Pancreas (tissue), 10 donors: ENCODE results near the gene RAD51AP1. TPM values are rescaled to one million over a fixed set of nuclear protein-coding genes. Genes with fewer than 3 reads are reported as not detected.
"Not testable (repeated sequence)": the region's sequence is repeated elsewhere in the genome, so short reads cannot be mapped to it uniquely, and the experiment has no call there.

Experiments used
- ATAC-seq, 4 donors: fragments of 200-7000 bp; cut with Tn5 transposase; one replicate each; pipeline versions ENCODE4 v1.8.0 to v1.9.1; 2020; ENCODE audit warnings: mild to moderate bottlenecking in 4 of 4, moderate library complexity in 4 of 4
- DNase-seq, 6 donors: peaks; one replicate each; pipeline ENCODE4 v3.0.0-alpha.2; 2020
- FAIRE-seq: peaks from 2 replicates; lab custom pipeline; 2012; peaks lifted over from hg19 to GRCh38; lab: Jason Lieb, UNC
- H3K27ac ChIP-seq, 4 donors: fragments of 200-600 bp; sonication (generic); 1 replicate in 3 of 4; 2 replicates in 1 of 4; pipeline versions ENCODE4 v1.5.0 to v1.8.0; 2020
- H3K27me3 ChIP-seq, 4 donors: fragments of 200-600 bp; one replicate each; pipeline ENCODE4 v1.8.0; 2021
- H3K36me3 ChIP-seq, 3 donors: fragments of 200-600 bp; sonication (generic) in 1 of 3; one replicate each; pipeline versions ENCODE4 v1.5.0 to v1.8.0; 2020 to 2021
- H3K4me1 ChIP-seq, 3 donors: fragments of 200-600 bp; one replicate each; pipeline ENCODE4 v1.8.0; 2021
- H3K4me3 ChIP-seq, 4 donors: fragments of 200-600 bp; sonication (generic) in 2 of 4; one replicate each; pipeline versions ENCODE4 v1.5.0 to v1.8.0; 2020 to 2021
- H3K9me3 ChIP-seq, 4 donors: fragments of 200-600 bp; one replicate each; pipeline ENCODE4 v1.8.0; 2021
- CTCF ChIP-seq, 4 donors: fragments of 200-600 bp; sonication (generic) in 3 of 4; IDR thresholded peaks; one replicate each; pipeline versions ENCODE4 v1.5.0 to v1.8.0; 2021; ENCODE audit warnings: antibody characterized with exemption in 4 of 4
- WGBS, 2 donors: extraction: QIAGEN DNeasy Blood & Tissue Kit; methylation state at CpG; one replicate each; pipeline ENCODE4 v1.1.7; 2013; 5-methylcytosine and 5-hydroxymethylcytosine counted together
- intact Hi-C, 3 donors: fragments of 100-400 bp; cut with DNase I; formaldehyde crosslinking; loops; one replicate each; pipeline versions ENCODE4 v1.11.1 to v1.14.2; 2022
- polyA plus RNA-seq, 2 donors: library from polyadenylated mRNA; stranded (reverse); fragments of 200-250 nt; gene quantifications; one replicate each; pipeline ENCODE4 v1.2.3, GENCODE V29; 2013
- total RNA-seq, 6 donors: library from RNA; stranded (reverse); fragmentation: NEBNext Ultra II Directional in 4 of 6; extraction: Animal tissue kit (Norgen Biotek cat#: 25700) in 4 of 6; gene quantifications; one replicate each; pipeline versions ENCODE4 v1.2.1 to v1.2.4, GENCODE V29; 2021 to 2023
- donor health status: healthy with polysubstance abuse.
- donor health status: DM: no; HTN: no; CAD: no; lungs with moderate emphysema.
- donor health status: DM: no; HTN: no; CAD: no.
- donor health status: control.
- donor health status: control.
- donor health status: Bipolar disorder and iron deficiency.
- donor health status: DM: yes; HTN: yes; CAD: no.
- donor health status: DM: no; HTN: no; CAD: no.
- donor health status: DM: no; HTN: no; CAD: no.
- donor health status: DM: yes; HTN: yes; CAD: no.

Gene RAD51AP1
- total and polyA plus RNA-seq, 8 donors, result 0.11 to 1.7 (median 0.93) TPM; not detected in 1

DNA sequence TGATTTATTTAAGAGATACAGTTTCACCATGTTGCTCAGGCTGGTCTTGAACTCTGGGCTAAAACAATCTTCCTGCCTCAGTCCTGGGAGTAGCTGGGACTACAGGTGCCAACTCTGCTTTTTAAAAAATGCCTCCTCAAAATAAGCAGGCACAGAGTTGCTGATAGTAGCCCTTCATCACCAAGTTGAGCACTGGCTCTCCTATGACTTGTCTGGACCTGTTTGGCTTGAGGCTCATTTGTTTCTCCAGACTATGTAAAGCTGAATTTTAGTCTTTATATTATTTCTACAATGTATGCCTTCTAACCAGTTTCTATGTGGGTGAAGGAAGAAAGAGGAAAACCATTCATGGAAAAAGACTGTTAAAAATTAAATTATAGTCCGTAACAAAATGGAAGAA lies 39.5 kb upstream of the RAD51AP1 start:
- Histone ChIP-seq H3K9me3 (no peaks in the 10 kb centered on the region), H3K27ac (no peak overlapping the region), H3K4me3 (no peak overlapping the region), H3K27me3 (no peaks in the 10 kb centered on the region), H3K4me1 (no peaks in the 10 kb centered on the region), H3K36me3 (peaks cover 0 to 33% (median 3%) of the 10 kb centered on the region in 3 donors)
- intact Hi-C loops, result no loop called here
- TF ChIP-seq CTCF (IDR thresholded peaks at IDR 0.05), result no peak
- no peak for DNase-seq
- no peak for ATAC-seq
- WGBS, 2 donors, result 98 to 100% methylated on average over 1 of the region's 1 CpG
- no peak for FAIRE-seq

- H3K9me3 ChIP-seq, result no peaks in the 10 kb centered on the region
- no peak for TF ChIP-seq CTCF (IDR thresholded peaks at IDR 0.05)
- FAIRE-seq (no peak), ATAC-seq (no peak), DNase-seq (no peak)
- H3K27ac ChIP-seq, result no peak overlapping the region
- peaks cover 0 to 7% (median 3%) of the 10 kb centered on the region in 3 donors for H3K36me3 ChIP-seq
- H3K4me3 ChIP-seq, result no peak overlapping the region
- WGBS, 2 donors, result 93 to 100% methylated on average over 1 of the region's 1 CpG
- intact Hi-C loops, result no loop called here
- no peaks in the 10 kb centered on the region for H3K27me3 ChIP-seq
- H3K4me1 ChIP-seq, result no peaks in the 10 kb centered on the region
Observed at GRCh38 chr12:4505376-4505986, 33.2 kb upstream of the RAD51AP1 start.

GRCh38 chr12:4506430-4506829 lies 32.3 kb upstream of the RAD51AP1 start:
- no peaks in the 10 kb centered on the region for H3K4me1 ChIP-seq
- WGBS, 2 donors, result 30 to 31% methylated on average over 3 of the region's 3 CpGs
- H3K27me3 ChIP-seq, result no peaks in the 10 kb centered on the region
- no peak overlapping the region for H3K27ac ChIP-seq
- no peak overlapping the region for H3K4me3 ChIP-seq
- TF ChIP-seq CTCF (IDR thresholded peaks at IDR 0.05), result no peak
- FAIRE-seq, result peak; percentile 9
- H3K9me3 ChIP-seq, result no peaks in the 10 kb centered on the region
- H3K36me3 ChIP-seq, result peaks cover 0 to 7% (median 3%) of the 10 kb centered on the region in 3 donors
- no peak for ATAC-seq
- no peak for DNase-seq
- intact Hi-C loops, result no loop called here

GRCh38 chr12:4506870-4507269 lies 31.8 kb upstream of the RAD51AP1 start:
- H3K4me3 ChIP-seq, result no peak overlapping the region
- FAIRE-seq (no peak), DNase-seq (no peak), ATAC-seq (no peak)
- TF ChIP-seq CTCF (IDR thresholded peaks at IDR 0.05), result no peak
- H3K4me1 ChIP-seq, result no peaks in the 10 kb centered on the region
- 87 to 89% methylated on average over 5 of the region's 5 CpGs for WGBS, 2 donors
- intact Hi-C loops, result no loop called here
- no peak overlapping the region for H3K27ac ChIP-seq
- peaks cover 0 to 7% (median 3%) of the 10 kb centered on the region in 3 donors for H3K36me3 ChIP-seq
- H3K27me3 ChIP-seq, result no peaks in the 10 kb centered on the region
- no peaks in the 10 kb centered on the region for H3K9me3 ChIP-seq

DNA sequence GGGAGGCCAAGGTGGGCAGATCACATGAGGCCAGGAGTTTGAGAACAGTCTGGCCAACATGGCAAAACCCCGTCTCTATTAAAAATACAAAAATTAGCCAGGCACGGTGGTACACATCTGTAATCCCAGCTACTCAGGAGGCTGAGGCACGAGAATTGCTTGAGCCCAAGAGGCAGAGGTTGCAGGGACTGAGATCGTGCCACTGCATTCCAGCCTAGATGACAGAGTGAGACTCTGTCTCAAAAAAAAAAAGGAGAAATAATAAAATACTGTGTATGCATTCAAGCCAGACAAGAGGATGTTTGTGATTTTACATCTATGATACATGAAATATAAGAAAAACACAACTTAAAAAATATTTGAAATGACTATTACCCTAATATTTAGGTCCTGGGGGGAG lies 30.2 kb upstream of the RAD51AP1 start:
- intact Hi-C loops, H3K4me3 ChIP-seq, H3K27ac ChIP-seq, H3K27me3 ChIP-seq, H3K9me3 ChIP-seq, H3K4me1 ChIP-seq, H3K36me3 ChIP-seq, FAIRE-seq, ATAC-seq, DNase-seq: not testable (repeated sequence)
- WGBS, 2 donors, result 92 to 99% methylated on average over 4 of the region's 4 CpGs

GRCh38 chr12:4509269-4509668 lies 29.4 kb upstream of the RAD51AP1 start:
- H3K36me3 ChIP-seq, DNase-seq, H3K9me3 ChIP-seq, H3K4me1 ChIP-seq, H3K27ac ChIP-seq, ATAC-seq, H3K27me3 ChIP-seq, intact Hi-C loops, FAIRE-seq, H3K4me3 ChIP-seq: not testable (repeated sequence)
- WGBS, 2 donors, result 57 to 62% methylated on average over 12 of the region's 12 CpGs
